HG03196 (cell line): ENCODE data around the gene COX6A2.
"Not testable (repeated sequence)": the region's sequence is repeated elsewhere in the genome, so short reads cannot be mapped to it uniquely, and the experiment has no call there.

ENCODE experiments used
- ATAC-seq: cut with Tn5 transposase; IDR thresholded peaks from one replicate; pipeline ENCODE4 v1.9.1; 2021; ENCODE audit not compliant: unreplicated experiment

The COX6A2 gene

GRCh38 chr16:31439023-31439422 lies 10.9 kb upstream of the COX6A2 start:
- not testable (repeated sequence) for ATAC-seq

- ATAC-seq: no peak
Observed at GRCh38 chr16:31438414-31438813, 10.3 kb upstream of the COX6A2 start.

- no peak for ATAC-seq
Observed at GRCh38 chr16:31436221-31437045, 8.3 kb upstream of the COX6A2 start.

- ATAC-seq: no peak
Observed at GRCh38 chr16:31435341-31436220, 7.4 kb upstream of the COX6A2 start.

- ATAC-seq: no peak
Observed at GRCh38 chr16:31430380-31431052, 2.4 kb upstream of the COX6A2 start.

DNA sequence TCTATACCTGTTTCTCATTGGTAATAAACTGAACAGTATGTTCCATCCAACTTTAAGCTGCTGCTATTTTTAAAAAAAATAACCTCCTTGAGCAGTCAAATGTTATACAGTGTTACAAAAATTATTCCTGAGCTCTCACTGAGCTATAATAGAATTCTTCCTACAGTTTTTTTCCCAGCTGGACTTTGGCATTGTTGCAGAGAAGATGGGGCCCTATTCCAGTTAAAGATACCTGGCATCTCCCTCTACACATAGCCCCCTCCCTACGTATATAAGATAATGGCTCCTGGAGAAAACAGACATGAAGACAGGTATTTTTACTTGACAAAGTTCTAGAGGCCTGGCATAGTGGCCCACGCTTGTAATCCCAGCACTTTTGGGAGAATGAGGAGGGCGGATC lies 1.6 kb upstream of the COX6A2 start:
- no peak for ATAC-seq

GRCh38 chr16:31429314-31429713 lies 1.2 kb upstream of the COX6A2 start:
- ATAC-seq: no peak

DNA sequence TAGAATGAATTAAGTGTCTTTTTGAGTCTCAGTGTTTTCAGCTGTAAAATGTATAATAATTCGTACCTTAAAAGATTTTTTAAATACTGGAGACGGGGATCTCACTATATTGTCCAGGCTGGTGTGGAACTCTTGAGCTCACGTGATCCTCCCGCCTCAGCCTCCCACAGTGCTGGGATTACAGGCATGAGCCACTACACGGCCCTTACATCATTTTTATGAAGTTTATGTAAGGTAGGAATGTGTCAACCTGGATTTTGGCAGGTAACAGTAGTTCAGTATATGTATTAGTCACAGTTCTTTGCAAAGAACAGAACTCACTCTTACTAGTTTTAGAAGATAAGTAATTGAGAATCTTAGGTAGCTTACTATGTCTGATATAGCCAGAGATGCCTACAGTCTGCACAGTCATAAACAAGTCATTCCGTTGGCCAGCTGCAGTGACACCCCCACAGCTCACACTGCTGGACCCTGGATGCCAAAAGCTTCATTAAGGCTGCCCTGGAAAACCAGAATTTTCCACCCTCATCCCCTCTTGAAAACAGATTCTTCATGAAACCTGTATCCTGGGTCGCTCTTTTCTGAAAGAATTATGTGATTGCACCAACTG lies 583 bp upstream of the COX6A2 start:
- ATAC-seq: no peak

GRCh38 chr16:31427441-31428278 lies 500 bp downstream of the COX6A2 start:
- no peak for ATAC-seq

DNA sequence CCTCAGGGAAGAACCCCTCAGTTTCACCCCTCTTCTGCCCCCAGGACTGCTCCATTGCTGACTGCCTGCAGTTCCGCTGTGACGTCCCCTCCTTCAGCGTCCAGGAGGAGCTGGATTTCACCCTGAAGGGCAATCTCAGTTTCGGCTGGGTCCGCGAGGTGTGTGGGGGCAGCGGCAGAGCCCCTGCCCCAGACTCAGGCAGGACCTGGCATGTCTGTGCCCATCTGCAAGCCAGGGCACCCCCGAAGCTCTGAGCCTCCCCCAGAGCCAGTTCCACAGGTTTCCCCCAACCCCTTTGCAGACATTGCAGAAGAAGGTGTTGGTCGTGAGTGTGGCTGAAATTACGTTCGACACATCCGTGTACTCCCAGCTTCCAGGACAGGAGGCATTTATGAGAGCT lies 4.4 kb downstream of the COX6A2 start:
- no peak for ATAC-seq

DNA sequence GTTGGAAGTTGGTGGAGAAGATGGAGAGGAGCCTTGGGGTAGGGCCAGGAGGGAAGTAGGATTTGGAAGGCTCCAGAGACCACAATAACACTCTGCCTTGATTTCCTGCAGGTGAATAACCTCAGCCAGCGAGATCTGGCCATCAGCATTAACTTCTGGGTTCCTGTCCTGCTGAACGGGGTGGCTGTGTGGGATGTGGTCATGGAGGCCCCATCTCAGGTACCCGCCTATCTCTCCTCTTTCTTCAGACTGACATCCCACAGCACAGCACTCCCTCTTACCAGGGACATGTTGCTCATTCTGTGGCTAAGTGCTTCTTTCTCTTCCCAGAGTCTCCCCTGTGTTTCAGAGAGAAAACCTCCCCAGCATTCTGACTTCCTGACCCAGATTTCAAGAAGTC lies 4.9 kb downstream of the COX6A2 start:
- ATAC-seq: no peak

DNA sequence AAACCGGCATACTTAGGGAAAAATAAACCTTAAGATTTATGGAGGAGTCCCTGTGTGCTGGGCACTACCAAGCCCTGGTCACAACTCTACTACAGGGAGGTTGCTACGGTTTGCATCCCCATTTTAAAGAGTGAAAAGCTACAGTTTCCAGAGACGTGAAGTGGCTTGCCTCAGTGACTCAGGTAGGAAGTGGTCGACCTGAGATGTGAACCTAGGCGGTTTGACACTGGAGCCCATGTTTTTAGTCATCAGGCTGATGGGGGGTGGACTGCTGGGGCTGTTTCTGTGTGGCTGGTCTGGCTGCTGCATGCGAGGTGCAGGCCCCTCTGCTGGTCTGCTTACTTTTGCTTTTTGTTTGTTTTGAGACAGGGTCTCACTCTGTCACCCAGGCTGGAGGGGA lies 6.6 kb downstream of the COX6A2 start:
- no peak for ATAC-seq

DNA sequence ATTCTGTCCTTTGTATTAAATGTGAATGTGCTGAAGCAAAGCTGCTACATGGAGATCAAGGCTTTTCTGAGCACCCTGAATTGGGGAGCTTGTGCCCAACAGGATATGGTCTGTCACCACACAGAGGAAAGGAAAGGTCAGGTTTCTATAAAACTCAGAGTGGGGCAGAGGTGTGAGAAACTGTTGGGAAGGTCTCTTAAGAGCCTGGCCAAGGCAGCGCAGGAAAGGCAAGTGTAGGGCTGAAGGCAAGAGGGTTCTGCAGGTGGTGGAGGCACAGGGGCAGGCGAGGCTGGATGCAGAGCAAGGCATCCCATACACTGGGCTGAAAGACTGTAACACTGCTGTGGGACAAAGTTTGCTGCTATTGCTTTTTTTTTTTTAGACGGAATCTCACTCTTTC lies 8.1 kb downstream of the COX6A2 start:
- no peak for ATAC-seq

DNA sequence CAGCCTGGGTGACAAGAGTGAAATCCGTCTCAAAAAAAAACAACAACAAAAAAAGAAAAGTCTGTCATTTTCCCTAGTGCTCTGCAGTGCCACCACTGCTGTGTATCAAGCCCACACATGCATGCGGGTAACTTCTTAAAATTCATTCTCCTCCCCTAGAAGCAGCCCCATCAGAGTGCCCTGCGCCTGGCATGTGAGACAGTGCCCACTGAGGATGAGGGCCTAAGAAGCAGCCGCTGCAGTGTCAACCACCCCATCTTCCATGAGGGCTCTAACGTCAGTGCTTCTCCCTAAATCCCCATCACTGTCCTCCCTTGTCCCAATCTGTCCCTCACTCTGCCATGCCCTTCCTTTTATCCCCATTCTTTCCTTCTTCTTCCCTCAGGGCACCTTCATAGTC lies 10.2 kb downstream of the COX6A2 start:
- ATAC-seq: no peak

- ATAC-seq: not testable (repeated sequence)
Observed at GRCh38 chr16:31417036-31417435, 11.1 kb downstream of the COX6A2 start.

DNA sequence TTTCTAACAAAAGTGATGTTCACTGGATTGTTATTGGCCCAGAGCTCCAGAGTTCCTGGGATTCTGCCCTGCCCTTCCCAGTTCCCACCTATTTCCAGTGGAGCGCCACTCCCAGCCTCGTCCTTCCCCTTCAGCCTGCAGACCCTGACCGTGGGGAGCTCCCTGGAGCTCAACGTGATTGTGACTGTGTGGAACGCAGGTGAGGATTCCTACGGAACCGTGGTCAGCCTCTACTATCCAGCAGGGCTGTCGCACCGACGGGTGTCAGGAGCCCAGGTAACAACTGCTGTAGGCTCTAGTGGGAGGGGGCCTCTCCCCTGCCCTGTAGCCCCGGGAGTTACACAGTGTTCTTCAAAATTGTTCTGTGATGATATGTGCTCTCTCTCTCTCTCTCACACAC lies 11.8 kb downstream of the COX6A2 start:
- ATAC-seq: no peak

- ATAC-seq: no peak
Observed at GRCh38 chr16:31414706-31415105, 13.5 kb downstream of the COX6A2 start.

DNA sequence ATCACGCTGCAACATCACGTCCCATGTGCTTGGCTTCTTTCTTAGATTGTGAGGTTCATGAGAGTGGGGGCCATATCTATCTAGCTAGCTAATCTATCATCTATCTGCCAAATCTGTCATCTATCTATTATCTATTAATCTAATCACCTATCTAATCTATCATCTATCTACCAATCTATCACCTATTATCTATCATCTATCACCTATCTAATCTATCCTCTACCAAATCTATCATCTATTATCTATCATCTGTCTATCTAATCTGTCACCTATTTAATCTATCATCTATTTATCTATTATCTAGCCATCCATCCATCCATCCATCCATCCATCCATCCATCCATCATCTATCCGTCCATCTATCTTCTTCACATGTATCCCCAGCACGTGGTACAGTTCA lies 14.2 kb downstream of the COX6A2 start:
- no peak for ATAC-seq

DNA sequence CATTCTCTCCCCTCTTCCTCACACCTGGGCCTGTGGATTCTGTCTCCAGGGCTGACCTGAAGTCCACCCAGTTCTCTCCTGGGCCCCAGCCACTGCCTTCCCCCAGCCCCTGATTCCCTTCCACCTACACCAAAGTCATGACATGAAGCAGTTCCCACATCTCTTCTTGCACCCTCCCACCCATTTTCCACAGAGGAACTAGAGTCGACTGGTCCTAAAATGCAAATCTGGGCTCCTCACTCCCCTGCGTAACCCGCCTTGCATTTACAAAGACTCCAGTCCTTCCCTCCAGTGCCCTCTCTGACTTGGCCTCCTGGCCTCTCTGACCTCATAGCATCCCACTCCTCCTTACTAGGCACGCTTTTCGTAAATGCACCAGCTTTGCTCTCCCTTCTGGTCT lies 14.8 kb downstream of the COX6A2 start:
- ATAC-seq: no peak

DNA sequence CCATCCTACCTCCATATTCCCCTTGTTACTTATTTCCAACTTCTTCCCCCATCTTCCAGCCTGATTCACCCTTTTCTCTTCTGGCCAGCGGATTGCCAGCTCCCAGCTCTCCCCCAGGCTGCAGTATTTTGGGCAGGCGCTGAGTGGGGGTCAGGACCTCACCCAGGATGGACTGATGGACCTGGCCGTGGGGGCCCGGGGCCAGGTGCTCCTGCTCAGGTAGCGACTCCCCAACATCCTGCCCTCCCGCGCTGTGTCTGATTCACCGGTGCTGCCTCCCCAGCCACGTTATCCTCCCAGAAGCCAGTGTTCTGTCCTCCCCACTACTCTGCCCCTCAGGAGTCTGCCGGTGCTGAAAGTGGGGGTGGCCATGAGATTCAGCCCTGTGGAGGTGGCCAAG lies 15.4 kb downstream of the COX6A2 start:
- no peak for ATAC-seq
